Urinary bladder (tissue), 4 donors: ENCODE results near the gene LMO2. TPM values are rescaled to one million over a fixed set of nuclear protein-coding genes. Genes with fewer than 3 reads are reported as not detected.

Experiments
- DNase-seq: peaks from one replicate; pipeline ENCODE4 v3.0.0-alpha.2; 2015; ENCODE audit errors: extremely low spot score
- H3K27ac ChIP-seq: one replicate; pipeline ENCODE4 v1.5.1; 2013; ENCODE audit warnings: low read depth, mild to moderate bottlenecking, moderate library complexity
- H3K36me3 ChIP-seq: one replicate; pipeline ENCODE4 v1.6.1; 2013; ENCODE audit warnings: mild to moderate bottlenecking, moderate library complexity; ENCODE audit not compliant: insufficient read depth
- H3K4me1 ChIP-seq: one replicate; pipeline ENCODE4 v1.6.1; 2013; ENCODE audit warnings: mild to moderate bottlenecking, moderate library complexity; ENCODE audit not compliant: insufficient read depth
- H3K4me3 ChIP-seq: one replicate; pipeline ENCODE4 v1.5.1; 2013; ENCODE audit warnings: low read depth, low read length
- WGBS: extraction: QIAGEN DNeasy Blood & Tissue Kit; methylation state at CpG from one replicate; pipeline ENCODE4 v1.1.7; 2013; 5-methylcytosine and 5-hydroxymethylcytosine counted together
- polyA plus RNA-seq: library from polyadenylated mRNA; stranded (reverse); fragments of 200-250 nt; gene quantifications from one replicate; pipeline ENCODE4 v1.2.3, GENCODE V29; 2013
- total RNA-seq: library from RNA; depleted of rRNA; stranded (reverse); fragments of >200 nt; gene quantifications from one replicate; pipeline ENCODE4 v1.2.3, GENCODE V29; 2014
- donor health status: healthy with polysubstance abuse.
- donor health status: healthy.

Gene LMO2
- total and polyA plus RNA-seq, 2 donors = 17.0 to 24.1 TPM

DNA sequence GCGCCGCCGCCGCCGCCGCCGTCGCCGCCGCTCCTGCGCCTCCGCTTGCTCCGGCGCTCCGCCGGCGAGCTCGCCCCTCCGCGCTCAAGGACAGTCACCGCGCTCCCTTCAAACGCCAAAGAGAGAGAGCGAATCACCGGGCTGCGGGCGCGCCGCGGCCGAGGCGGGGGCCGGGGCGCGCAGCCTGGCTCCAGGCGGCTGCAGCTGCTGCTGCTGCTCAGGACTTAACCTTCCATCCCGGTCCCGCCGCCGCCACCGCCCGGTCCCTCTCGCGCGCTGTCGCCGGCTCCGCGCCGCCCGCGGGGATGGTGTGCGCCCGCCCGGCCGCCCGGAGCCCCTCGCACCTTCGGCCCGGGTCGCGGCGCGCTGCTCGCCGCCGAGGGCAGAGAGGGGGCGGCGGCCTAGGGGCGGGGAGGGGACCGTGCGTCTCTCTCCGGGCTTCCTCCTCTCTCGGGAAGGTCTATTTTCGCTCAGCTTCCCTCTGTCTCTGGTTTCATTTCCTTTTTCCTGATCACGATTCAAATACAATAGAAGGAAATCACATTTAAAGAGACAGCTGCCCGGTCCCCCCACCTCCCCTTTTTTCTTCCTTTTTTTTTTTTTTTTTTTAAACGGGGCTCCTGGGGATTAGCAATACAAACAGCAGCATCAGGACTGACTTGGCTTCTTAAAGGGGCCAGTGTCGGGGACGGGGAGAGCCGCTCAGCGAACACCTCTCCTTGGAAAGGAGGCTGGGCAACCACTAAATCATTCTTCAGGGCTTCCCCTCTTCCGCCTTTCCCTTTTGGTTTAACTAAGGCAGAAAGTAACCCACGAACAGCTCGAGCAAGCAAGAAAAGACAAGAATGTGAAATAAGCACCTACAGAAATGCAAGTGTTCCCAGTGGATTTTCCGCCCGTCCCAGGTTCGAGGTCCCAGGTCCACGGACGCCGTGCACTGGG, 22.1 kb downstream of the LMO2 start:
- Histone ChIP-seq H3K4me1 (no peaks in the 10 kb centered on the region), H3K4me3 (peak overlapping the region; percentile 88), H3K36me3 (peaks cover 2% of the 10 kb centered on the region), H3K27ac (peak overlapping the region; percentile 65)
- WGBS = under 1% methylated on average over 91 of the region's 91 CpGs
- peak; percentile 48 for DNase-seq

DNA sequence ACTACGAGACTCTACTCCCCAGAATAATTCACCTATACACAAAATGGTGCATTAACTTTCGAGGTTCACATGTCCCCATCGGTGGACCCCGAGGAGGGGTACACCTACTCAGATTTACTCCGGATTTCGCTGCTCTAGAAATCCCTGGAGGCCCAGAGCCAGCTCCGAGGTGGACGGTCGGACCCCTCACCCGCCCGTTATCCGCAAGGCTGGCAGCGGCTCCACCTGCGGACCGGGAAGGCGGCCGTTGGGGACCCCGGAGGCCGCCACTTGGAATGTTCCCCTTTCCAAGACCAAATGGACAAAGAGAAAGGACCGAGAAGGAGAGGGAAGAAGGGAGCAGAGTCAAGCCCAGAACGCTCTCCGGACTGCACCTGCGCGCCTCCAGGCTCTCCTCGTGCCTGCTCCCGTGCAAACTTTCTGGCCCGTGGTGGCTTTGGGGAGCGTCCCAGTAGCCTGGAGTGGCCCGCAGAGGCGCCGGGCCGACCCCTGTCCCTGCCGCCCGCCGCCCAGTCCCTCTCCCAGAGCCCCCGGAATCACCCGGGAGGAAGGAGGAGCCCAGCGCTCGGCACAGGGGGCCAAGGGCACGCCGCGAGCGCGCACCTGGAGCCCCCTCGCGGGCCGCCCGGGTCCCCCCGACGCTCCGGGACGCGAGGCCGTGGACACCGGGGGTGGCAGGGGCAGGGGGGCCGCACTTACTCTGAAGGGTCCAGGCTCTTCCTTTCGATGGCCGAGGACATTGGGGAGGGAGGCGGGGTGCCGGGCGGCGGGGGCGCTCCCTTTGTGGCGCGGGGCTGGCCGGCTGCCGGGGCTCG, 23.0 kb downstream of the LMO2 start:
- DNase-seq = no peak
- peaks cover 2% of the 10 kb centered on the region for H3K36me3 ChIP-seq
- WGBS = 1% methylated on average over 68 of the region's 68 CpGs
- peak overlapping the region; percentile 27 for H3K27ac ChIP-seq
- peak overlapping the region; percentile 88 for H3K4me3 ChIP-seq
- H3K4me1 ChIP-seq = no peaks in the 10 kb centered on the region

DNA sequence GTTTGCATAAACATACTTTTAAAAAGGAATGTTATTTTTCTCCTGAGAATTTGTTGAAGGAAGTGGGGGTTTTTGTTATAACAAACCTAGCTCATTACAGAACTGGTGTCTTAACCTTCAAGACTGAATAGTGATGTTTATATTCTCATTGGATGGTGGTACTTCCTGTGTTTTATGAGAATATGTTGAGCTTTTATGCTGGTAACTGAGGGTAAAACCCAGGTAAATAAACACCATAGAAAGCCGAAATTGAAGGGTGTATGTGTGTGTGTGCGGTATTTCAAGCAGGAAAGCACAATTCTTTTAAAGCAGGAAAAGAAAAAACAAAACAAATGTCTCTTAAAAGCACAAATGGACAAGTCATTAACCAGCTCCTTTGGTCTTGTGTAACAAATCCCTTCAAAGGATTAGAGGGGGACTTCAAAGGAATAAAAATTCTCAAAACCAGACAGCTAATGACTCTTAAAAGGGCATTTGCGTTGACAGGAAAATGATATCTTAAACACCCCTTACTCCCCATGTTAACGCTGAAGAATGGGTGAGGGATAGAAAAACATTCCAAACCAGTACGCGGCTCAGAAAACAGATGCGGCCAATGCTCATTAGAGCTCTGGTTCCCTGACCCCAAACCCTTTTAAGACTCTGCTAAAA, 23.8 kb downstream of the LMO2 start:
- Histone ChIP-seq H3K4me1 (no peaks in the 10 kb centered on the region), H3K36me3 (peaks cover 2% of the 10 kb centered on the region), H3K27ac (no peak overlapping the region), H3K4me3 (peak overlapping the region; percentile 88)
- DNase-seq = no peak
- WGBS = 16% methylated on average over 7 of the region's 7 CpGs

DNA sequence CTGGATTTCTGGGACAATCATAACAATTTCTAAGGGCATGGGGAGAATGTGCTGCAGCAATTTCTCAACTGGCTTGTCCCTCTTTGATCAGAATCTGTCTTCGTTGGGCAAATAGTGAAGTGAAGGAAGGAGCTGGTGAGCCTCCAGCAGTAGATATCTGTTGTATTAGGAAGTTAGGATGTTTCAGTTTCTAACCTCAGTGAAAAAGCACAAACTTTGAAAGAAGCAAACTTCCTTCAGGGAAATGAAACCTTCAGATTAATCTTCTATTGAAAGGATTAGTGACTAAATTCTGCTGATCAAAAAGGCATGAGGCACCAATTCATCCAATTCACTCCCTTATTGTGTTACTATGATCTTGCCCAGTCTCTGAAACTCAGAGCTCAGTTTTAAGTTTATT, 24.3 kb downstream of the LMO2 start:
- WGBS = 30% methylated on average over 1 of the region's 1 CpG
- Histone ChIP-seq H3K4me3 (no peak overlapping the region), H3K36me3 (peaks cover 2% of the 10 kb centered on the region), H3K4me1 (no peaks in the 10 kb centered on the region), H3K27ac (no peak overlapping the region)
- no peak for DNase-seq

DNA sequence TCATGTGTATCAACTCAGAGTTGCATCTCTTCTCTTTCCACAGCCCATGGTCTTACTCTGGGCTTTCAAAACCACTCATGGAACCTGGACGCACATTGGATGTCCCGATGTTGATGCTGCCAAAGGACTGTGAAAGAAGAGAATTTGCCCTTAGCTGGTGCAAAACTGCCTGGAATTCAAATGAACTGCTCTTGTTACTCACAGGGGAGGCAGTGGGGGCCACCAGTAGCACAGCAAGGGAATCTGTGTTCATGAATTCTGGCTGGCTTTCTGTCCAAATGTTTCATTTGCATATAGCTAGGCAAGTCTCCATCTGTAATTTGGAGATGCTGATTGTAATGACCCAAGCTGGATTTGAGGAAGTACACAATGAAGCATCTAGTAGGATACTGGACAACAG, 24.9 kb downstream of the LMO2 start:
- DNase-seq = no peak
- Histone ChIP-seq H3K27ac (no peak overlapping the region), H3K4me3 (no peak overlapping the region), H3K36me3 (peaks cover 2% of the 10 kb centered on the region), H3K4me1 (no peaks in the 10 kb centered on the region)
- WGBS = 75% methylated on average over 2 of the region's 2 CpGs

DNA sequence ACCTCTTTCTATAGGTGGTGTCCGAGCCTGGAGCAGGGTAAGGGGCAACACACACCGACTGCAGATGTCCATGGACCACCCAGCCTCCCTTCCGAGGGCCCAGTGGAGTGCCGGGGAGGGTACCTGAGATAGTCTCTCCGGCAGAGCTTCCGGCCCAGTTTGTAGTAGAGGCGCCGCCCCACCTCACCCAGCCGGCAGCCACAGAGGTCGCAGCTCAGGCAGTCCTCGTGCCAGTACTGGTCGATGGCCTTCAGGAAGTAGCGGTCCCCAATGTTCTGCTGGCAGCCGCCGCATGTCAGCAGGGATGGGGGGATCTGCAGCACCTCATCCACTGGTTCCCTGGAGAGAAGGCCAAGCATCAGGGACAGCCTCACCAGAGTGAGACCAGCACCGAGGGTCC, 27.4 kb downstream of the LMO2 start:
- H3K36me3 ChIP-seq = no peaks in the 10 kb centered on the region
- no peaks in the 10 kb centered on the region for H3K4me1 ChIP-seq
- WGBS = 76% methylated on average over 16 of the region's 16 CpGs
- no peak for DNase-seq
- H3K27ac ChIP-seq = no peak overlapping the region
- H3K4me3 ChIP-seq = no peak overlapping the region

DNA sequence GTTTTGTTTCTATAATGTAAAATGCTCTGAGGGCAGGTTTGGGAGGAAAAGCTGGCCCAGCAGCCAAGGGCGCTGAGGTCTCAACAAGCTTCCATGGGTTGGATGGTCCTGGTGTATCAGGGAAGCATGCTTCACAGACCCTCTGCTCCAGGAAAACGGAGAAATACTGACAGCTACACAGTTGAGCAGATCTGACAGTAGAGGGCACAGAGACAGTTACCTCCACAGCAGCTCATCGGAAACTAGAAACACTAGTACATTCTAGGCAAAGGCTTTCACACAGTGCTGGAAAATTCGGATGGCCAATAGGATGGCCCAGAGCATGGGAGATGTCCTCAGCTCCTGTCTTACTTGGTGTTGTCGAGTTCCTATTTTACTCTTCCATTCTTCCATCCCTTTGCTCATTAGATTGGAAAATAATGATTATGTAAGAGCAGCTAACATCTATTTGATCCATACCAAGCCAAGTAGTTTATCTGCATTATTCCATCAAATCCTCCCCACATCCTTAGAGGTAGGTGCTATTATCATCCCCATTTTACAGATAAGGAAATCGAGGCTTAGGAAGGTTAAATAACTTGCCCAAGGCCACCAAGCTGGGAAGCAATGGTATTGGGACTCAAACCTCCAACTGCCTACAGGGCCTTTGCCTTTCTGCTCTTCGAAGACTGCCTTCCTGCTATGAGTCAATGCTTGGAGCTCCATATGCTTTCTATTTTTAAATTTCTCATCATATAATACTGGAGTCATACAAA, 28.3 kb downstream of the LMO2 start:
- H3K27ac ChIP-seq = no peak overlapping the region
- no peaks in the 10 kb centered on the region for H3K4me1 ChIP-seq
- H3K4me3 ChIP-seq = no peak overlapping the region
- WGBS = 77% methylated on average over 7 of the region's 7 CpGs
- H3K36me3 ChIP-seq = no peaks in the 10 kb centered on the region
- DNase-seq = no peak

DNA sequence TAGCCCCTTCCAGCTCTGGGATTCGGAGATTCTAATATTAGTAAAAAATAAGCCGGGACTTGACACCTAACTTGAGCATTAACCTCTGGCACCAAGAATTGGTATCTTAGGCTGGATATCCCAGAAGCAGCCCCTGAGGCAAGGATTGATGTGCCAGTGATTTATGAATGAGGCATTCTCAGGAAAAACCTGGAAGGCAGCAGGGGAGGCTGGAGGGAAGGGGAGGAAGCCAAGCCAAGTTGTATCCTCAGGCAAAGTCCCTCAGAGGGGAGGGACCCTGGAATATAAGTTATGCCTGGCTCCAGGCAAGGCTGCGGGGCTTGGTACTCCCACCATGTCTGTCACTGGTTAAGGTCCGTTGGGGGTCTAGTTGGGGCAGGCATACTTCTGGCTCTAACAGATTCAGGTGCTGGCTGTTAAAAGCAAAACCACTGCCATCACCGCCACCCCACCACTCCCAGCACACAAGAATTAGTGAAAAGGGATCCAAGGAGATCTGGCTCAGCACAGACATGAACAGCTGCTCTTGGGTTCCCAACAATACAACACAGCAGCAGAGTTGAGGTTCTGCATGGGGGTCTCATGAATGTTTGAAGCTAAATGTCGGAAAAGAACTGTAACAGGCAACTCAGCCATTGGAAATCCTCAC, 29.8 kb downstream of the LMO2 start:
- no peak overlapping the region for H3K4me3 ChIP-seq
- DNase-seq = no peak
- no peaks in the 10 kb centered on the region for H3K4me1 ChIP-seq
- 77% methylated on average over 6 of the region's 6 CpGs for WGBS
- no peak overlapping the region for H3K27ac ChIP-seq
- H3K36me3 ChIP-seq = no peaks in the 10 kb centered on the region

DNA sequence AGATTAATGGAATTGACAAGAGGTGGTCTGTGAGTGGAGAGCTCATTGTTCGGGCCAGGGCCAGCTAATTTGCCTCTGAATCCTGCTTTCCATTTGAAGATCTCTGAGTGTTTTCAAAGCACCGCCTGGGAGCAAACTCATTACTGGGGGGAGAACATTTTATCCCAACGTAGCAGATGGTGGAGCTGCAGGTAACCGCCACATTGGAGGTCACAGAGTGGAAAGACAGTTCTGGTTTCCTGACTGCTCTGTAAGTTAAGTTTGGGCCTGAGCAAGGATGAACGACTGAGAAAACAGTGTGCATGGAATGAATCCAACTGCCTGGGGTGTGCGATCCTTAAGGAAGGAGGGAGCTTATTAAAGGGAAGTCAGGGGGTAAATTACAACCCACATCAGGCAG, 30.5 kb downstream of the LMO2 start:
- no peaks in the 10 kb centered on the region for H3K36me3 ChIP-seq
- 75% methylated on average over 6 of the region's 6 CpGs for whole genome bisulfite sequencing

DNA sequence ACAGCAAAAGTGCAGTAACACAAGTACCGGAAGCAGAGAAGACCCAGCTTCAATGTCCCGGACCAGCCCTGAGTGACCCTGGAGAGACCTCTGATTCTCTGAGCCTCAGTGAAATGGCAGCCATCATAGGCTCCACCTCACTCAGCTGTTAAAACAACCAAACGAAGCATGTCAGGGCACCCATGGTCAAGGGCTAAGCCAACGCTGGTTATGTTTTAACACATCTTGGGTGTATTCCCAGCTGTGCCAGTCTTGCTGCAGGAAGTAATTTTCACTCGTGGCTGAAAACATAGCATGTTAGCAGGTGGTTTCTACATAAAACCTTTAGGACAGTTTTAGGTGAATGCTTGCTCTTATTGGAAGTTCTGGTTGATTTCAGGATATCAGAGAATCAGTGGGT, 30.9 kb downstream of the LMO2 start:
- H3K36me3 ChIP-seq = no peaks in the 10 kb centered on the region
- no peaks in the 10 kb centered on the region for H3K4me1 ChIP-seq
- H3K4me3 ChIP-seq = no peak overlapping the region
- DNase-seq = no peak
- H3K27ac ChIP-seq = no peak overlapping the region
- 72% methylated on average over 5 of the region's 5 CpGs for WGBS

More for the DNA sequence above, 30.5 kb downstream of the LMO2 start:
- Histone ChIP-seq H3K4me1 (no peaks in the 10 kb centered on the region), H3K27ac (no peak overlapping the region), H3K4me3 (no peak overlapping the region)
- no peak for DNase-seq

DNA sequence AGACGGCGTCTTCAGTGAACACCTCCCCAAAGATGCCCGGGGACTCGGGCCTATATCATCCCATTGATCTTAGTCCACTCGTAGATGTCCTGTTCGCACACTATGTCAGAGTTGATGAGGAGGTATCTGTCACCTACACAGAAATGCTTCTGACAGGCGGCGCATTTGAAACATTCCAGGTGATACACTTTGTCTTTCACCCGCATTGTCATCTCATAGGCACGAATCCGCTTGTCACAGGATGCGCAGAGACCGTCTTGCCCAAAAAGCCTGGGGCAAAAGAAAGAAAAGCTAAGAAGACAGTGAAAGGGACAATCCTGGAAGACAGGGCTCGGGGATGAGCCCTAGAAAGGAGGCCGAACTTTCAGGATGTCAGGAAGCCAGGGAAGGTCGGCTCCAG, 32.6 kb downstream of the LMO2 start:
- WGBS = 90% methylated on average over 16 of the region's 16 CpGs
- DNase-seq = no peak
- H3K36me3 ChIP-seq = no peaks in the 10 kb centered on the region
- H3K27ac ChIP-seq = no peak overlapping the region
- H3K4me1 ChIP-seq = no peaks in the 10 kb centered on the region
- no peak overlapping the region for H3K4me3 ChIP-seq

DNA sequence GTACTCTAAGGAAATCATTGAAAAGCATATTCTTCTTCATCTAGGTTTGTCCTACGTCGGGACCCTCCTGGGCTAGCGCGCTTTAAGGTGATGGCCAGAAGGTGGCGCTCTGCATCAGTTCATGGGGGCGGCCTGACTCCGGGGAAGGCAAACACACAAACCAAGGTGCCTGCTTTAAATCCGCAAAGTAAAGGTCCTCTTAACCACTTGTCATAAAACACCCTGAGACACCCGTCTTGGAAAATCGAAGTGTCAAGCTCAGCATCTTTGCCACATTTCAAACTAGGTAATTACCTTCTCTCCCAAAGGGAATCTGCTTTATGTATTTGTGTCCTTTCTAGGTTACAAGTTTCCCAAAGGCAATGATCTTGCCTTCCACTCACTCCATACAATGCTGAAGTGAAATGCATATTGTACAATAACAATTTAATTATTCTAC, 33.9 kb downstream of the LMO2 start:
- Histone ChIP-seq H3K36me3 (no peaks in the 10 kb centered on the region), H3K4me3 (no peak overlapping the region), H3K4me1 (no peaks in the 10 kb centered on the region), H3K27ac (no peak overlapping the region)
- DNase-seq = no peak
- WGBS = 2% methylated on average over 10 of the region's 10 CpGs
